Astrocyte of the cerebellum (primary cell): ENCODE measurements around the gene PRM1.

Experiments used
- DNase-seq: peaks from one replicate; pipeline ENCODE4 v3.0.0-alpha.2; 2011; ENCODE audit warnings: low read depth
- H3K4me3 ChIP-seq: 2 replicates; pipeline ENCODE4 v1.5.1; 2011; ENCODE audit warnings: mild to moderate bottlenecking, low read depth, low read length, moderate library complexity
- CTCF ChIP-seq: IDR thresholded peaks from 2 replicates; pipeline ENCODE4 v1.5.1; 2012; ENCODE audit warnings: low read length, low read depth, moderate library complexity, mild to moderate bottlenecking; ENCODE audit errors: missing control alignments
- in situ Hi-C: cut with HindIII; loops from 2 replicates; pipeline ENCODE4 v1.10.0; 2017; ENCODE audit warnings: low sequenced_read_pairs

The PRM1 gene

GRCh38 chr16:11297492-11298142, 16.5 kb upstream of the PRM1 start:
- in situ Hi-C loops: no loop called here
- DNase-seq: no peak
- no peak for TF ChIP-seq CTCF
- no peak overlapping the region for H3K4me3 ChIP-seq

GRCh38 chr16:11296706-11297491, 15.8 kb upstream of the PRM1 start:
- no peak overlapping the region for H3K4me3 ChIP-seq
- TF ChIP-seq CTCF: no peak
- no peak for DNase-seq
- in situ Hi-C loops: no loop called here

- no peak for TF ChIP-seq CTCF
- in situ Hi-C loops: no loop called here
- no peak overlapping the region for H3K4me3 ChIP-seq
Observed at GRCh38 chr16:11296351-11296705, 15.2 kb upstream of the PRM1 start.

GRCh38 chr16:11295672-11296071, 14.5 kb upstream of the PRM1 start:
- DNase-seq: no peak
- no peak for TF ChIP-seq CTCF
- no peak overlapping the region for H3K4me3 ChIP-seq
- in situ Hi-C loops: no loop called here

More at GRCh38 chr16:11296351-11296705, 15.2 kb upstream of the PRM1 start:
- no peak for DNase-seq

GRCh38 chr16:11292076-11292748, 11.1 kb upstream of the PRM1 start:
- in situ Hi-C loops: no loop called here

More at GRCh38 chr16:11292076-11292748, 11.1 kb upstream of the PRM1 start:
- no peak for DNase-seq
- no peak overlapping the region for H3K4me3 ChIP-seq
- TF ChIP-seq CTCF: no peak
